NOMO-1 treated with DMSO at 0.1 percent for 48 hours (cell line): ENCODE measurements around the gene GOLGA6B.
"Not testable (repeated sequence)": the region's sequence is repeated elsewhere in the genome, so short reads cannot be mapped to it uniquely, and the experiment has no call there.

Source experiments
- DNase-seq: peaks from one replicate; lab custom pipeline; 2025; ENCODE audit not compliant: unreplicated experiment; lab: John Stamatoyannopoulos, UW

Gene GOLGA6B

GRCh38 chr15:72665706-72666105, 11.2 kb downstream of the GOLGA6B start:
- DNase-seq = not testable (repeated sequence)

DNA sequence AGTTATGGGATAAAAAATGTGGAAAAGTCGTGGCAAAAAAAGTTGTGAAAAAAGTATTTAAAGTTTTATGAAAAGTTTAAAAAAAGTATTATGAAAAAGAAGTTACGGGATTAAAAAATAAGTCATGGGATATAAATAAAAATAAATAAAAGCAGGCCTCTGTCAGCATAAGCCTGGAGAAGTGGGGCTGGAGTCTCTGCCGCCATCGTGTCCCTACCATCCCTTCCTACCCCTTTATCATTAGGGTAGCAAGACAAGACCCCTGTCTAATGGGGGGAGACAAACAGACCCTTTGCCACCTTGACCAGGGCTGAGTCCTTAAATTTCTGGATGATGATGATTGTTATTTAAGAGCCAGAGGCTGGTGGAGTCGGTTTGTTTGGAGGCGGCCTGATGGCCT, 15.3 kb downstream of the GOLGA6B start:
- DNase-seq = not testable (repeated sequence)

- DNase-seq = not testable (repeated sequence)
Measured at GRCh38 chr15:72670656-72671352, 16.3 kb downstream of the GOLGA6B start.

DNA sequence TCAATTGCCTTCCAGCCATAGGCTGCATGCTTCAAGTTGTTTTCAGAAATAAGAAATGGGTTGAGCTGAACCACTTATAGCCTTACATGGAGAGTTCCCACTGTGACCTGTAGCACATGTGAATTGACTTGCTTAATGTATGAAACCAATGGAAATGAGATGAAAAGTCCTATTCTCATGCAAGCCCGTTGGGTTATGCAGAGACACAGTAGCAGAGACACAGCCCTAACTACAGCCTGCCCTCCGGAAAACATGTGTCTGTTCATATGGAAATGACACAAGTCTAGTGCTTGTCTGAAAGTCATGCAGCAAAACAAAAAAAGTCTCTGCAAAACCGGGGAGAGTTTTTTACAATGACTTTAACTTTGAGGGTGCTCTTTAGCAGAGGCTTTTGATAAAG, 17.0 kb downstream of the GOLGA6B start:
- DNase-seq = no peak

DNA sequence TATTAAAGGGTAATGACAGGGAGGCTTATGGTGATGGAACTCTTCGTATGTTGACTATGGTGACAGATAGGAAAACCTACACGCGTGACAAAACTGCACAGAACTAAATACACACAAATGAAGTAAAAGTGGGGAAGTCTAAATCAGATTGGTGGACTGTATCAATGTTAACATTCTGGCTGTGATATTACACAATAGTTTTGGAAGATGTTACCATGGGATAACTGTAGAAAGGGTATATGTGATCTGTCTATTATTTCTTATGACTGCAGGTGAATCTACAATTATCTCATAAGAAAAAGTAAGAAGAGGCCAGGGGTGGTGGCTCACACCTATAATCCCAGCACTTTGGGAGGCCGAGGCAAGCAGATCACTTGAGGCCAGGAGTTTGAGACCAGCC, 22.3 kb downstream of the GOLGA6B start:
- DNase-seq = no peak

- no peak for DNase-seq
Measured at GRCh38 chr15:72680931-72681330, 26.4 kb downstream of the GOLGA6B start.

- DNase-seq = no peak
Measured at GRCh38 chr15:72682772-72683171, 28.3 kb downstream of the GOLGA6B start.

DNA sequence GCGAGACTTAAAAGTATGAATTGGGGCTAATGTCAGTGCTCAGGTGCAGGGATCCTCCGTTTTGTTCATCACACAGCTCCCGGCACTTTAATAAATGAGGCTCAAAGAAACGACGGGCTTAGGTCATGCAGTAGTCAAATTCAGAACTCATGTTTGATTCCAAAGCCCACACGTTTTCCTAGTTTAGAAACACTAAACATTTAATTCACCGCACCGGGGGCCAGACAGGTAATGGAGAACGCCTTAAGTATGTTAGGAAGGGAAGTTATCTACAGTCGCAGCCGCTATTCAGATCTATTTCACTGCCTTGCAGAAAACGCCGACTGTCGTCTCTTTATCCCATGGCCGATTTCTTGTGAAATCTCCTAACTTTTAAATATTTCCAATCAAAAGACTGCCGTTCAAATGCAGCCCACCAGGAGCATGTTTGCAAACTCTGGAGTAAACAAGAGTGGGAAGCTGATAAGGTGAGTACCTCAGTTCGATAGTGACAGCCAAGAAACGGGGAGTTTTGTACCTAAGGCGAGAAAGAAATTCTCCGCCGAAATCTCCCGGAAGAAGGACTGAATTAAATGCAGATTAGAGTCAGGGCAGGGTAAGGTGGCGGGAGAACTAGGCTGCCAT, 30.9 kb downstream of the GOLGA6B start:
- DNase-seq = no peak

DNA sequence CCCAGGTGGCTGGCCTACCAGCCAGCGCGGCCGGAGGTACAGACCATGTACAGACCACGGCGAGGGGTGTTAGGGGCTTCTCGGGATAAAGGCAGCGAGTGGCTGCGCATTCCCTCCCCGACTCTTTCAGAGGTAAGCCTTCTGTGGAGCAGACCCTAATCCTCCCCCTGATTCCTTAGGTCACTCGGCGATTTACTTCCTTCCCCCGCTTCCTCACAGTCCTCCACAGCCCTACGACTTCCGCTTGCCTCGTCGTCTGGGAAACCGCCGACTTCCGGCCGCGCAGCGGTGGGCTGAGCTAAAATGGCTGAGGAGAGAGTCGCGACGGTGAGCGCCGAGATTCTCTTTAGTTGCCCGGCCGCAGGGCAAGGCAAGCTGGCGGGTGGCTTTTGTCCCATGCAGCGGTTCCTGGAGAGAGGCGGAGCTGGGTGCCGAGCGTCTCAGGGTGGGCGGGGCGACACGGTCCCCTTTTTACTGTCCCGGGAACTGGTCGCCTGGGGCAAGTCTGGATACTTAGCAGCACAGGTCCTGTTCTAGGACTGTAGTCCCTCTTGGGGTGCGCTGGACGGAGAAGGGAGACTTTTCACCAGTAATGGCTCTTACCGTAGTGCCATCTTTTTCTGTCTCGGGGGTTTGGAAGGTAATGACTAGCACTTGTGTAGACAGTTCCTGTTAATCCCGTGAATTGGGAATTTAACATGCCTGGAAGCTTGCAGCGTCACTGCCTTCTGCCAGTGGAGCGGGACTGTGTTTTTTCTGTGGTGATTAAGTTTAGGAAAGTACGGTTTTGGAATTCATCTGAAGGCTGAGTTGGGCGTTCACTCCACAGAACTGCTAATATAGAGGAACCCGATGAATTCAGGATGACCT, 31.7 kb downstream of the GOLGA6B start, which contains the start of the genes BBS4 and HIGD2B:
Gene BBS4, plus strand, starts transcription at position 283 of the 870 bp plus-strand sequence. Its CDS starts 21 bp downstream, at position 304.
Gene HIGD2B, minus strand, starts transcription at position 258 of the 870 bp plus-strand sequence. CDS start 9,808 bp downstream, outside the sequence.
- no peak for DNase-seq

- no peak for DNase-seq
Measured at GRCh38 chr15:72688697-72689096, 34.2 kb downstream of the GOLGA6B start.

DNA sequence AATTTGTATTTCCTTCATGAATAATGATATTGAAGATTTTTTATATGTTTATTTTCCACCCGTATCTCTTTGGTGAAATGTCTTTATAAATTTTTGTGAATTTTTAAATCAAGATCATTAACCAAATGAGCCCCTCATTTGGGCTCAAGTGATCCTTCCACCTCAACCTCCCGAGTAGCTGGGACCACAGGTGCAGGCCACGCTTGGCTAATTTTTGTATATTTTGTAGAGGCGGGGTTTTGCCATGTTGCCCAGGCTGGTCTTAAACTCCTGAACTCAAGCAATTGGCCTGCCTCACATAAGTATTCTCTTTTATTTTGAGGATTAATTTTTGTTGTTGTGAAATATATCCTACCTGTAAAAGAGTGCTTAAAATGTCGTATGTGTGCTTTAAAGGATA, 36.4 kb downstream of the GOLGA6B start:
- no peak for DNase-seq

GRCh38 chr15:72698938-72699337, 44.4 kb downstream of the GOLGA6B start:
- no peak for DNase-seq

- no peak for DNase-seq
Measured at GRCh38 chr15:72700076-72700475, 45.6 kb downstream of the GOLGA6B start.

GRCh38 chr15:72706266-72706665, 51.8 kb downstream of the GOLGA6B start:
- DNase-seq = no peak

DNA sequence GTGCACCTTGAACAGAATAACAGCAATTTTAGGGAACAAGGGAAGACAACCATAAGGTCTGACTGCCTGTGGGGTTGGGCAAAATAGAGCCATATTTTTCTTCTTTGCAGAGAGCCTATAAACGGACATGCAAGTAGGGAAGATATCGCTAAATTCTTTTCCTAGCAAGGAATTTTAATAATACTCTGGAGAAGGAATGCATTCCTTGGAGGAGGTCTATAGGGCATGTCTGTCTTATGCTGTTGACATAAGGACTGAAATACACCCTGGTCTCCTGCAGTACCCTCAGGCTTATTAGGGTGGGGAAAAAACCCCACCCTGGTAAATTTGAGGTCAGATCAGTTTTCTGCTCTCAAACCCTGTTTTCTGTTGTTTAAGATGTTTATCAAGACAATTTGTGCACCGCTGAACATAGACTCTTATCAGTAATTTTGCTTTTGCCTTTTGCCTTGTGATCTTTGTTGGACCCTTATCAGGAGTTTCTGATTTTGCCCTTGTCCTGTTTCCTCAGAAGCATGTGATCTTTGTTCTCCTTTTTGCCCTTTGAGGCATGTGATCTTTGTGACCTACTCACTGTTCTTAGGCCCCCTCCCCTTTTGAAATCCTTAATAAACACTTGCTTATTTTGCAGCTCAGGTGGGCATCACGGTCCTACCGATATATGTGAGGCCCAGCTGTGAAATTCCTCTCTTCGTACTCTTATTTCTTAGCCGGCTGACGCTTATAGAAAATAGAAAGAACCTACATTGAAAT, 54.2 kb downstream of the GOLGA6B start:
- not testable (repeated sequence) for DNase-seq
